Mesenchymal stem cell (in vitro differentiated cells and primary cell): ENCODE results near the gene LCE2C.

ENCODE experiments used
- DNase-seq: peaks from one replicate; pipeline ENCODE4 v3.0.0-alpha.2; 2013
- H2AFZ ChIP-seq: one replicate; pipeline ENCODE4 v1.6.1; 2013; ENCODE audit warnings: low read depth, mild to moderate bottlenecking, control low read depth, inconsistent platforms, low read length, moderate library complexity
- H2AK5ac ChIP-seq: 2 replicates; pipeline ENCODE4 v1.6.1; 2013; ENCODE audit warnings: low read length, moderate library complexity, mild to moderate bottlenecking, inconsistent platforms; ENCODE audit not compliant: severe bottlenecking
- H2BK120ac ChIP-seq: one replicate; pipeline ENCODE4 v1.6.1; 2013; ENCODE audit warnings: low read depth, mild to moderate bottlenecking, inconsistent platforms, low read length, moderate library complexity
- H2BK12ac ChIP-seq, 2 experiments: one replicate each; pipeline ENCODE4 v1.6.1; 2013; ENCODE audit warnings: inconsistent platforms in 2 of 2, low read length in 2 of 2, mild to moderate bottlenecking in 2 of 2, moderate library complexity in 2 of 2, control low read depth in 1 of 2
- H2BK15ac ChIP-seq: one replicate; pipeline ENCODE4 v1.6.1; 2013; ENCODE audit warnings: mild to moderate bottlenecking, low read depth, inconsistent platforms; ENCODE audit not compliant: poor library complexity, severe bottlenecking
- H2BK5ac ChIP-seq: 2 replicates; pipeline ENCODE4 v1.6.1; 2013; ENCODE audit warnings: low read depth, mild to moderate bottlenecking, low read length, control low read depth, inconsistent platforms; ENCODE audit not compliant: poor library complexity, severe bottlenecking
- H3K14ac ChIP-seq, 2 experiments: one replicate each; pipeline ENCODE4 v1.6.1; 2013; ENCODE audit warnings: inconsistent platforms in 2 of 2, low read length in 2 of 2, control low read depth in 1 of 2, mild to moderate bottlenecking in 1 of 2, moderate library complexity in 1 of 2
- H3K18ac ChIP-seq, 2 experiments: one replicate each; pipeline ENCODE4 v1.6.1; 2013; ENCODE audit warnings: inconsistent platforms in 2 of 2, low read length in 2 of 2, control low read depth in 1 of 2, low read depth in 1 of 2, mild to moderate bottlenecking in 1 of 2
- H3K23ac ChIP-seq, 2 experiments: one replicate each; pipeline ENCODE4 v1.6.1; 2013; ENCODE audit warnings: inconsistent platforms in 2 of 2, low read length in 2 of 2, mild to moderate bottlenecking in 2 of 2, moderate library complexity in 2 of 2, control low read depth in 1 of 2
- H3K27ac ChIP-seq: 2 replicates; pipeline ENCODE4 v1.5.1; 2013; ENCODE audit warnings: mild to moderate bottlenecking, moderate library complexity, low read length, control low read depth, inconsistent platforms; ENCODE audit not compliant: poor library complexity, severe bottlenecking
- H3K27me3 ChIP-seq, 2 experiments: 2 replicates each; pipeline versions ENCODE4 v1.6.1 to v1.7.0; 2013; ENCODE audit warnings: low read length in 2 of 2, mild to moderate bottlenecking in 2 of 2, moderate library complexity in 2 of 2, control low read depth in 1 of 2, inconsistent platforms in 1 of 2; ENCODE audit not compliant: control insufficient read depth in 1 of 2, insufficient read depth in 1 of 2
- H3K36me3 ChIP-seq, 2 experiments: 2 replicates each; pipeline versions ENCODE4 v1.6.1 to v1.7.0; 2013; ENCODE audit warnings: low read length in 2 of 2, control low read depth in 1 of 2, inconsistent platforms in 1 of 2, low read depth in 1 of 2, mild to moderate bottlenecking in 1 of 2; ENCODE audit not compliant: insufficient read depth in 2 of 2, control insufficient read depth in 1 of 2
- H3K4ac ChIP-seq, 2 experiments: one replicate each; pipeline ENCODE4 v1.6.1; 2013; ENCODE audit warnings: inconsistent platforms in 2 of 2, low read length in 2 of 2, mild to moderate bottlenecking in 2 of 2, moderate library complexity in 2 of 2, control low read depth in 1 of 2, low read depth in 1 of 2
- H3K4me1 ChIP-seq: 2 replicates; pipeline ENCODE4 v1.6.1; 2013; ENCODE audit warnings: low read depth, low read length, control low read depth; ENCODE audit not compliant: control insufficient read depth, insufficient read depth
- H3K4me2 ChIP-seq: 2 replicates; pipeline ENCODE4 v1.6.1; 2013; ENCODE audit warnings: low read length, mild to moderate bottlenecking, inconsistent platforms; ENCODE audit not compliant: poor library complexity, severe bottlenecking
- H3K4me3 ChIP-seq, 2 experiments: 2 replicates each; pipeline versions ENCODE4 v1.5.1 to v1.7.0; 2013; ENCODE audit warnings: low read length in 2 of 2, mild to moderate bottlenecking in 2 of 2, control low read depth in 1 of 2, low read depth in 1 of 2; ENCODE audit not compliant: insufficient read depth in 1 of 2
- H3K79me1 ChIP-seq: replicated peaks from 2 replicates; pipeline ENCODE4 v1.6.1; 2013; ENCODE audit warnings: mild to moderate bottlenecking, control low read depth, low read length, inconsistent platforms; ENCODE audit not compliant: poor library complexity, severe bottlenecking
- H3K9ac ChIP-seq: 2 replicates; pipeline ENCODE4 v1.7.0; 2013; ENCODE audit warnings: mild to moderate bottlenecking, low read length, moderate library complexity
- H3K9me3 ChIP-seq: 2 replicates; pipeline ENCODE4 v1.7.0; 2013; ENCODE audit warnings: mild to moderate bottlenecking, low read length; ENCODE audit not compliant: control insufficient read depth
- H4K8ac ChIP-seq: one replicate; pipeline ENCODE4 v1.6.1; 2013; ENCODE audit warnings: inconsistent platforms, mild to moderate bottlenecking, low read length, moderate library complexity
- H4K91ac ChIP-seq: one replicate; pipeline ENCODE4 v1.6.1; 2013; ENCODE audit warnings: mild to moderate bottlenecking, low read length, inconsistent platforms
- WGBS: methylation state at CpG from one replicate; pipeline ENCODE4 v1.1.7; 2013; ENCODE audit warnings: mixed read lengths; 5-methylcytosine and 5-hydroxymethylcytosine counted together

Gene LCE2C

DNA sequence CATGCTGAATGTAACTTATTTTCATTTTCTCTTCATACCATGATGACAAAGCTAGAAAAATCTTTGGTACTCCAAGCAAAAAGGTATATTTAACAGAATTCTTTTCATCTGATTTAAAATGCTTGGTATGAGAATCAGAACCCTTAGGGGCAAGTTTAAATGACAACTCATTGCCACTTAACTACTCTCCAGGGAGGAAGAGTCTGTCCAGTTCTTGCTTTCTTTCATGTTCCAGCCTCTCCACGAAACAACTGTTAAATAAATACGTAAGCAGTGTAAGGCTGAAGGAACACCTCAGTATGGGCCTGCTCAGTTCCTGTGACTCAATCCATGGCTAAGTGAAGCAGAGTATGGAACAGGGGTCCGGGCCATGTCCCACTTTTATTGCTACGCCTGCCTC lies 24.7 kb downstream of the LCE2C start:
- Histone ChIP-seq H3K27ac (no peak overlapping the region), H3K14ac (no peak overlapping the region), H2BK15ac (no peak overlapping the region), H3K4me3 (no peak overlapping the region), H3K9ac (no peak overlapping the region), H2BK5ac (no peak overlapping the region), H2AK5ac (no peak overlapping the region), H3K9me3 (peaks cover 5% of the 10 kb centered on the region), H3K4ac (no peak overlapping the region), H3K36me3 (no peaks in the 10 kb centered on the region), H4K8ac (no peak overlapping the region), H3K23ac (no peak overlapping the region), H2AFZ (no peak overlapping the region), H3K4me1 (no peaks in the 10 kb centered on the region), H2BK12ac (no peak overlapping the region), H3K18ac (no peak overlapping the region), H4K91ac (no peak overlapping the region), H3K27me3 (no peaks in the 10 kb centered on the region), H3K79me1 (no peaks in the 10 kb centered on the region), H3K4me2 (no peak overlapping the region), H2BK120ac (no peak overlapping the region)
- no peak for DNase-seq
- 96% methylated on average over 2 of the region's 4 CpGs for WGBS

DNA sequence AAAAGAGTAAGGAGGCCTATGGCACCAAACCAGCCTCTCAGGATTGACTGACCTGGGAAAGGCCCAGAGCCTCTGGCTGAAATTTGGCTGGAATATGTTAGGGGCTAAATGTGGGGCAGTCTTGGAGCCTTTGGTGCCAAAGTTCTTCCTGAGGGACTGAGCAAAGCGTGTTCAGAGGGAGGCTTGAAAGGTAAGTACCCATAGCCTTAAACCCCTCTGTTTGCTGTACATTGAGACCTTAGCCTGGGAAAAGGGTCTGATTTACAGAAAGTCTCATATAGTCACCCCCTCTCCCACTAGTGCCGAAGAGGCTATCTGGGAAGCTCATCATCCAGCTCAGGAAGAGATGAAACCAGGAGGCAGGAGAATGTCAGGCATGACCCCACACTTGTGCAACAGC lies 32.8 kb downstream of the LCE2C start, which contains the start of gene LCE4A:
LCE4A (plus strand) TSS at position 301 of the 400 bp plus-strand sequence. CDS start 916 bp downstream, outside the sequence.
- H2AK5ac ChIP-seq = no peak within 1 kb of the TSS
- no peak for DNase-seq
- no peak within 1 kb of the TSS for H3K4ac ChIP-seq
- H3K27ac ChIP-seq = no peak within 1 kb of the TSS
- H2BK5ac ChIP-seq = no peak within 1 kb of the TSS
- no peaks in the 10 kb centered on the region for H3K79me1 ChIP-seq
- H3K36me3 ChIP-seq = no peaks in the 10 kb centered on the region
- H4K8ac ChIP-seq = no peak within 1 kb of the TSS
- no peaks in the 10 kb centered on the region for H3K27me3 ChIP-seq
- H3K18ac ChIP-seq = no peak within 1 kb of the TSS
- no peak within 1 kb of the TSS for H3K4me3 ChIP-seq
- peak within 1 kb of the TSS in 1 of 2 experiments; percentile 77 for H3K23ac ChIP-seq
- no peaks in the 10 kb centered on the region for H3K4me1 ChIP-seq
- no peak within 1 kb of the TSS for H3K4me2 ChIP-seq
- H2BK12ac ChIP-seq = no peak within 1 kb of the TSS
- H3K9me3 ChIP-seq = peaks cover 7% of the 10 kb centered on the region
- no peak within 1 kb of the TSS for H2BK120ac ChIP-seq
- no peak within 1 kb of the TSS for H2AFZ ChIP-seq
- 35% methylated on average over 2 of the region's 2 CpGs for WGBS
- H4K91ac ChIP-seq = no peak within 1 kb of the TSS
- no peak within 1 kb of the TSS for H3K14ac ChIP-seq
- no peak within 1 kb of the TSS for H2BK15ac ChIP-seq
- H3K9ac ChIP-seq = no peak within 1 kb of the TSS

DNA sequence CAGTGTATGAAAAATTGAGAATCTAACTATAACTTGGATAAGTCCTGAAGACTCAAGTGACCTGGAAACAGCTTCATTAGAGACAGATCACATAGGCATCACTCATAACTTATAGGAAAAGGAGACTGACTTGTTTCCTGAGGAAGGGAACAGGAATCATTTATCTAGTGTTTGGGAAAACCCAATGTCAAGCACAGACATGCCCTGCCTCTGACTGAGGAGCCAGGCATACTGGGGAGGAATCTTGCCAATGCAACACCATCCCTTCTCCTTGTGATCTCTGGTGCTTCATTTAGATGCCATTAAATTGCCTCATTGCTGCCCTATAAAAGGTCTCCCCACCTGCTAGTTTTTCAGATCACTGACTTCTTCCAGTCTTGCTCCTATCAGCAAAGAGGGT lies 43.2 kb downstream of the LCE2C start:
- Histone ChIP-seq H3K4me1 (no peaks in the 10 kb centered on the region), H3K4me2 (no peak overlapping the region), H3K23ac (no peak overlapping the region), H3K4me3 (no peak overlapping the region), H2AK5ac (no peak overlapping the region), H3K27ac (no peak overlapping the region), H4K91ac (no peak overlapping the region), H3K79me1 (no peaks in the 10 kb centered on the region), H2BK12ac (no peak overlapping the region), H2BK5ac (no peak overlapping the region), H3K14ac (no peak overlapping the region), H3K4ac (no peak overlapping the region), H2AFZ (no peak overlapping the region), H3K18ac (no peak overlapping the region), H2BK120ac (no peak overlapping the region), H2BK15ac (no peak overlapping the region), H3K9me3 (peaks cover 8% of the 10 kb centered on the region), H4K8ac (no peak overlapping the region), H3K36me3 (no peaks in the 10 kb centered on the region), H3K27me3 (peaks cover 0 to 15% of the 10 kb centered on the region in 2 experiments), H3K9ac (no peak overlapping the region)
- no peak for DNase-seq

DNA sequence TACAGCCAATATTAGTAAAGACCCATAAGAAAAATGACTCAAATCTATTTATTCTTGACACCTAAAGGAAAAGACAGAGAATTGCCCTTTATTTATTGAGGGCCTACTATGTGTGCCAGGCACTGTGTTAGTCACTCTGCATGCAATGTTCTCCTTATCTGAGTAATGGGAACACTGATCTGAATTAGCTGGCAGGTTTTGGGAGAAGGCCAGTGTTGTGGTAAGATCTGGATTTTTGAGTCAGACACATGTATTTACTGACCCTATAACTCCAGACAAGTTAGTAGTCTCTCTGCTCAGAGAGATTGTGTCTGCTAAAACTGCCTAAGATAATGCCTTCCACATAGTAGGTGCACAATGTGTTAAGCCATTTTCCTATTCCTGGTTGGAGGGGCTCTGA lies 50.2 kb downstream of the LCE2C start:
- Histone ChIP-seq H2AK5ac (no peak overlapping the region), H3K27ac (no peak overlapping the region), H3K9me3 (no peaks in the 10 kb centered on the region), H3K27me3 (peaks cover 0 to 6% of the 10 kb centered on the region in 2 experiments), H3K4me2 (no peak overlapping the region), H3K36me3 (no peaks in the 10 kb centered on the region), H3K4me1 (no peaks in the 10 kb centered on the region), H3K9ac (no peak overlapping the region), H3K23ac (no peak overlapping the region), H2AFZ (no peak overlapping the region), H4K8ac (no peak overlapping the region), H3K14ac (no peak overlapping the region), H3K4me3 (no peak overlapping the region), H2BK5ac (no peak overlapping the region), H4K91ac (no peak overlapping the region), H3K4ac (no peak overlapping the region), H2BK120ac (no peak overlapping the region), H2BK12ac (no peak overlapping the region), H3K18ac (no peak overlapping the region), H2BK15ac (no peak overlapping the region), H3K79me1 (no peaks in the 10 kb centered on the region)
- DNase-seq = no peak
